ENCODE results near the gene PCDH15.

Gene PCDH15

DNA sequence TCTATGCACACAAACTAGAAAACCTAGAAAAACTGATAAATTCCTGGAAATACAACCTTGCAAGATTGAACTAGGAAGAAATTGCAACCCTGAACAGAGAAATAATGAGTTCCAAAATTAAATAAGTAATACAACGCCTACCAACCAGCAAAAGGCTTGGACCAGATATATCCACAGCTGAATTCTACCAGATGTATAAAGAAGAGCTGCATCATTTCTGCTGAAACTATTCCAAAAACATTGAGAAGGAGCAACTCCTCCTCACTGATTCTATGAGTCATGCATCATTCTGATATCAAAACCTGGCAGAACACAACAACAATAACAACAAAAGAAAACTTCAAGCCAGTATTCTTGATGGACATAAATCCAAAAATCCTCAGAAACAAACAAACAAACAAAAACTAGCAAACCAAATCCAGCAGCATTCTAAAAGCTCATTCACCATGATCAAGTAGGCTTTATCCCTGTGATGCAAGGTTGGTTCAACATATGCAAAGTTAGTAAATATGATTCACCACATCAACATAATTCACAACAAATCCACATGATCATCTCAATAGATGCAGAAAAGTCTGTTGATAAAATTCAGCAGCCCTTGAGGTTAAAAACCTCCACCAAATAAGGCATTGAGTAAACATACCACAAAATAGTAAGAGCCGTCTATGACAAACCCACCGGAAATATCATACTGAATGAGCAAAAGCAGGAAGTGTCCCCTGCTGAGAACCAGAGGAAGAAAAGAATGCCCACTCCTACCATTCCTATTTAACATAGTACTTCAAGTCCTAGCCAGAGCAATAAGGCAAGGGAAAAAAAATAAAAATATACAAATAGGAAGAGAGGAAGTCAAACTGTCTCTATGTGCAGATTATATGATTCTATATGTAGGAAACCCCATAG is 98.2 kb downstream of the PCDH15 start:
- no peak for DNase-seq

DNA sequence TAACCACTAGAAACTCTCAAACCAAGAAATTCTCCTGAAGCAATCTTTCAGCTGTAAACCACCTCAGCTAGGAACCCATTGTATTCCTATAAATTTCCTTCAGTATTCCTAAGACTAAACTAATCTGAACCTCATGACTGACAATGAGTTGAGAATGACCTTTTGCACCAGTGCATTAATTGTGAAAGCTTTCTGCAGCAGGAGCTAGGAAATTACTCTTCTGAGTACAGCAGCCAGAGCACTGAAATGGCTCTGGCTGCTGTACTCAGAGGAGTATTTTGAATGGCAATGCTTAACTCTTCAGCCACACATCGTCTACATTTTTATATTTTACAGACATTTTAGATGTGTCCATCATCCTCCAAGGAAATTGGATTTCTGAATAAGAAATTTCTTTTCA is 109.7 kb downstream of the PCDH15 start:
- DNase-seq = no peak

DNA sequence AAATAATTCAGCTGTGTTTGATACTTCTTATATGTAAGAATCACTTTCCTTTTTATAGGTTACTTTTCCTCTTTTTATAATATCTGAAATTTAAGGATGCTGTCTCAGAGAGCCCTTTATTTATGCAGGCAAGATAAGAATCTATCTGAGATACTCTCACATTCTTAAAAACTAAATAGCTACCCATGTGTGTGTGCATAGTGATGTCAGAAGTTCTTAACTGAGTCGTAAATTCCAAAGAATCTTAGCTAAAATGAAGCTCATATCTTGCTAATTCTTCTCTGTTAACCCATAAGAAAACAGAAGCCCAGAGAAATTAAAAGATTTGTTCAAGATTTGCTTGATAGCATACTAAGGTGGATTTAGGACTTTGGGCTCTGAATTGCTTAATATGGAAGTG is 118.5 kb downstream of the PCDH15 start:
- DNase-seq = no peak

- DNase-seq = no peak
Observed at GRCh38 chr10:54681136-54681535, 119.9 kb downstream of the PCDH15 start.

DNA sequence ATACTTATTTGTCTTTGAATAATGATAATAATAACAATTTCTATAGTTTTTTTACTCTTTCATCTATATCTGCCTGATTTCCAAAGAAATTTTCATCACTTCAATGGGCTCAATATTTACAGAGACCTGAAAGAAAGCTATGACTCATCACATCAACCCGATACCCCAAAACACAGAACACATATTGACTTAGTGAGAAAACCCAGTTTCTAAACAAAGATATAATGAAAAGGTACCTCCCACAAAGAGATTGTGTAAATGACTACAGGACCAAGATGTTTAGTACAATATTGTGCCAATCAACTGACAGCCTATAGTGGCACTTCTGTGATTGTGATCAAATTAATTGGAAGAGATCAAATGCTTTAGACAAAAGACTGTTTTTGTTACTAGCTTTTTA is 133.9 kb downstream of the PCDH15 start:
- DNase-seq = no peak

DNA sequence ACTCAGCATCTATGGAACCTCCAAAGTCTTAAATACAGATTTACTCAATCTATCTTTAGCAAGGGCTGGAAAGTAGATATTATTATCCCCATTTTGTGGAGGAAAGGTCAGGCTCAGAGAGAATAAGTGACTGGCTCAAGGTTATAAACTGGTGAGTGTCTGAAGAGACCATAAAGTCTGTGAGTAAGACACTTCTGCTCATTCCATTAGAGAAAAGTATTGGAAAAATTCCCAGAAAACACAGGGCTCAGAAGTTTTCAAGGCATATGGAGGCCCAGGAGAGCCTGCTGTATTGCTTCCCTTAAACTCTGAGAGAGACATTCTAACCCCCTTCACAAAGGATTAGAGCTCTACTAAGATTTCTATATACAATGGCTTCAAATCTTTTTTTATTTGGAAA is 134.8 kb downstream of the PCDH15 start:
- DNase-seq = no peak

DNA sequence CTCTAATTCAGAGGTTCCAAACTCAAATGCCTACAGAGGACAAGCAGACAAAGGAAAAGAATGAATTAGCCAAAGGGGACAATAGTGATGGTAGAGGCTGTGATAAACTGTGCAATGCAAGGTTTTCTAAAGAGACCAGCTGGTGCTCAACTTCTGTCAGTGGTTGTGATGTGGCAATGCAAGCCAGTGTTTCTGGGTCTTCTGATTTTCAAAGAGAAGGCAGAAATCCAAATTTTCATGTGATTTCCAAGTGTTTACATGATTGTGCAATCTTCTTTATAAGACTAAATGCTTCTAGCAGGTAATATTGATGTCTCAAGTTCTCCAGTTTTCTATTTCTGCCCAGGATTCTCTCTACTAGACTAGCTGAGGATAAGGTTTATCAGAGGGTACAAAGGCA is 135.9 kb downstream of the PCDH15 start:
- no peak for DNase-seq

GRCh38 chr10:54660397-54660796 is 140.6 kb downstream of the PCDH15 start:
- no peak for DNase-seq

DNA sequence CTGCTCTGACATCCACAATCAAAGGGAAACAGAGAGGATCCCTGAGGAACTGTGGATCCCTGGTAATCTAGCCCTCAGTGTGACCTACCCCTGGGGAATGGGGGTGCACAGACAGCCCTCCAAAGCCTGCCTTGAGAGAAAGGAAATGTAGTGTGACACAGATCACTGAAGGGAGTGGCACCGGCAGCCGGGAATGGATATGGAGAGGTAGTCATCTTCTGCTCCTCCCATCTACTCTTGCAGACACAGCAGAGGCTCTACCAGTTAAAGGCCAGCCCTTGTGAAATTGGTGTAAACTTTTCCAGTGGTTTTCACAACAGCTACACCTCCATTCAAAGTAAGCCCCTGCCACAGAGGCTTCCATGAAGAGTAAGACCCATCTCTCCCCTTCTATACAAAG is 144.4 kb downstream of the PCDH15 start:
- DNase-seq = no peak

DNA sequence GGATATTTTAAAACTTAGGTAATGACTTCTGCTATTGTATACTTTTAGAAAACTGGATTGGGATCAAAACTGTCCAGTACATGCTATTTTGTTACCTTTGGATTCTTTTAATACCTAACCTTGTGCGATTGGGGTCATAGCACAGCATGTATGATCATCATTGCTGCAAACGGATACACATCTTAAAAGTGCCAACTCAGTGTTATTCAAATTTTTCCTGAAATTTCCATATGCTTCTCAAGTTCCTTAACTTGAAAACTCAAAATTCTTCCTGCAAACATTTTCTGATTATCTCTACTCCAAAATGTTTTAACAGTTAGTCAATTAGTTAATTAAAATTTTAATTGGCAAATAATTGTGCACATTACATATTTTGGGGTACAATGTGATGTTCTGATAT is 147.5 kb downstream of the PCDH15 start:
- DNase-seq = no peak

- no peak for DNase-seq
Observed at GRCh38 chr10:54650547-54650946, 150.5 kb downstream of the PCDH15 start.

- no peak for DNase-seq
Observed at GRCh38 chr10:54622017-54622416, 179.0 kb downstream of the PCDH15 start.

GRCh38 chr10:54620352-54620751 is 180.7 kb downstream of the PCDH15 start:
- no peak for DNase-seq

DNA sequence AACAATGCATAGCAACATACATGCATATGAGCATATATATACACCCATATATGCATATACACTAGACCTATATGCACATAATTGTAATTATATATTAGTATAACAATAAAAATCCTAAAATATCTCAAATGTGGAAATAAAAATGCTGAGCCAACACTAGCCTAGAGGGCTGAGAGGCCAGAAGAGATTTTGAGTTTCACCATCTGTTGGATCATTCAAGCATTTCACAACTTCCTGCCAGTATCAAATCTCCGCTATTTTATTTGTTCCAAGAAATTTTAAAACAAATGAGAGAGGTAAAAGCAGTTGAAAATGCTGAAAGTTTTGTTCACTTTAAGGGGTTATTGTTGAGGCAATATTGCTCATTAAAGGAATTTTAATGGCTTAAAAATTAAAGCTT is 187.0 kb downstream of the PCDH15 start:
- DNase-seq = no peak

GRCh38 chr10:54613162-54613561 is 187.9 kb downstream of the PCDH15 start:
- DNase-seq = no peak

GRCh38 chr10:54609423-54609822 is 191.6 kb downstream of the PCDH15 start:
- DNase-seq = no peak

DNA sequence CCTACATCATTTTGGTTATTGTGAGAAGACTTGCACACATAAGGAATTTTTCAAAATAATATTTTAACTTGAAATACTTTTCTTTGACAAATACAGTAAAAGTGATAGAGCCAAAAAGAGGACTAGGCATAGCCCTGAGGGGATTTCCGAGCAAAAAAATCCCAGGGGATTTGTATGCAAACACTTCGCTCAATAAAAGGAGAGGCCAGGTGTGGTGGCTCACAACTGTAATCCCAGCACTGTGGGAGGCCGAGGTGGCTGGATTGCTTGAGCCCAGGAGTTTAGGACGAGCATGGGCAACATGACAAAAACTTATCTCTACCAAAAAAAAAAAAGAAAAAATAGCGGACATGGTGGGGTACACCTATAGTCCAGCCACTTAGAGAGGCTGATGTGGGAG is 193.0 kb downstream of the PCDH15 start:
- DNase-seq = no peak

- DNase-seq = no peak
Observed at GRCh38 chr10:54594289-54594688, 206.7 kb downstream of the PCDH15 start.

GRCh38 chr10:54587971-54588370 is 213.1 kb downstream of the PCDH15 start:
- DNase-seq = no peak

DNA sequence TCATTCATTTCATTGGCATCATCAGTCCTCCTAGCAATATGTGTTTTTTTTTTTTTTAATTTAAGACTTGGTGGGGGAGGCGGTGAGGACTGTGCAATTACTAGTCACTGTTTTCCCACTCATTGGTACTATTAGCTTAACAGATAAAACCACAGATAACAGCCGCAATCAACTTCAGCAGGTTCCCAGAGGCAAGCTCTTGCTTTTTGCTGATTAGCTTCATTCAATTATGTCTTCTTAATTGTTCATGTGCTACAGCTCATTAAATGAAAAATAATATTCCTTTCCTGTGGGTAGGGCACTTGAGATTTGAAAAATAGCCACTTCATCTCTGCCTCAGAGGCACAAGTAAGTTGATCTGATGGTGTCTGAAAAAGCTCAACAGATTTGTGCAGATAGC is 215.5 kb downstream of the PCDH15 start:
- DNase-seq = no peak

DNA sequence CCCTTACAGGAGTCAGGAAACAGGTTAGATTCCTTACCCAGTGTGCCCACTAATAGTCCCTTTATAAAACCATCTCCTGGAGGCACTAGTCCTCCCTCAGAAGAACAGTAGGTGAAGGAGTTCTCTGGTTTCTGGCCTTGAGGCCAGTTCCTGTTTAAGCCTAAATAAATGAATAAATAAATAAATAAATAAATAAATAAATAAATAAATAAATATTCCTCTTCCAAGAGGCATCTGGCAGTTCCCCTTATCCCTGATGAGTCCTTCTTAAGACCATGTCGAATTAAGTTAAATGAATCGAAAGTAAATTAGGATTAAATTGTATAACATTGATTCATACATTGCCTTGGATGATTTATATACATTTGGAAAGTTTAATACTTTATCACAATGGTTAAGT is 223.3 kb downstream of the PCDH15 start:
- DNase-seq = no peak

- no peak for DNase-seq
Observed at GRCh38 chr10:54576541-54576940, 224.5 kb downstream of the PCDH15 start.

- no peak for DNase-seq
Observed at GRCh38 chr10:54559498-54559897, 241.5 kb downstream of the PCDH15 start.

GRCh38 chr10:54554028-54554427 is 247.0 kb downstream of the PCDH15 start:
- no peak for DNase-seq

GRCh38 chr10:54550016-54550415 is 251.0 kb downstream of the PCDH15 start:
- no peak for DNase-seq
